H1 (cell line): ENCODE results near the gene F7. TPM values are rescaled to one million over a fixed set of nuclear protein-coding genes. Genes with fewer than 3 reads are reported as not detected.

Experiments used
- CTBP2 ChIP-seq: IDR thresholded peaks from 2 replicates; pipeline ENCODE4 v1.7.0; 2011; ENCODE audit warnings: borderline replicate concordance, mild to moderate bottlenecking, moderate library complexity, mixed read lengths, low read length; ENCODE audit not compliant: insufficient read depth, insufficient read length
- POLR2A ChIP-seq, 2 experiments: IDR thresholded peaks; 1 replicate in 1 of 2; 2 replicates in 1 of 2; pipeline ENCODE4 v1.6.1; 2011; ENCODE audit warnings: low read depth in 2 of 2, low read length in 2 of 2, mild to moderate bottlenecking in 2 of 2; ENCODE audit errors: control extremely low read depth in 1 of 2
- RFX5 ChIP-seq: IDR thresholded peaks from 2 replicates; pipeline ENCODE4 v1.6.1; 2011; ENCODE audit warnings: low read depth, low read length, improper control_type of control experiment, borderline replicate concordance
- RNF2 ChIP-seq: fragments of 200-900, 300-1000 bp; sonication (generic); IDR thresholded peaks from 2 replicates; pipeline ENCODE4 v1.7.1; 2016; ENCODE audit warnings: borderline replicate concordance, low read depth, mild to moderate bottlenecking, antibody characterized with exemption, low read length; ENCODE audit not compliant: poor library complexity, severe bottlenecking; ENCODE audit errors: missing control alignments
- RXRA ChIP-seq: IDR thresholded peaks from 2 replicates; pipeline ENCODE4 v1.6.1; 2011; ENCODE audit warnings: low read depth, mild to moderate bottlenecking, low read length, moderate library complexity; ENCODE audit not compliant: insufficient read depth
- SRF ChIP-seq: IDR thresholded peaks from 2 replicates; pipeline ENCODE4 v1.6.1; 2011; ENCODE audit warnings: mild to moderate bottlenecking, low read depth, low read length, moderate library complexity
- polyA plus RNA-seq, 7 experiments: library from polyadenylated mRNA; depleted of rRNA in 3 of 7; stranded (reverse) in 5 of 7; unstranded in 2 of 7; fragments of >200 nt in 5 of 7; fragments of 200-250 nt in 2 of 7; gene quantifications; 1 replicate in 5 of 7; 2 replicates in 1 of 7; 4 replicates in 1 of 7; pipeline versions ENCODE4 v1.2.1 to v1.2.3, GENCODE V29; 2011 to 2013; ENCODE audit warnings: missing spikeins in 2 of 7, mixed read lengths in 2 of 7
- total RNA-seq: library from RNA; stranded (reverse); fragmentation: NEBNext Ultra II Directional; extraction: Animal tissue kit (Norgen Biotek cat#: 25700); gene quantifications from 2 replicates; pipeline ENCODE4 v1.2.1, GENCODE V29; 2021

F7 gene
- total and polyA plus RNA-seq, 2 of the 8 experiments (the other 6 are each of a cell fraction or from before 2014, with no cell fraction given), result 0.43 to 0.98 TPM

GRCh38 chr13:113080361-113080831, 25.2 kb upstream of the F7 start (continued):
- TF ChIP-seq RFX5 (no peak), POLR2A (IDR thresholded peaks at IDR 0.05; ENCODE audit: control extremely low read depth in 1 of 2, low read depth in 2 of 2, low read length in 2 of 2) (no peak), CTBP2 (no peak), SRF (no peak), RXRA (no peak), RNF2 (no peak)
- TF ChIP-seq, all 59 proteins: peak for 0
